Breast epithelium (tissue), 3 donors: Measurements from ENCODE around the gene CPNE4.

Experiments used
- POLR2A ChIP-seq: fragments of 450-650 bp; IDR thresholded peaks from one replicate; pipeline ENCODE4 v1.6.1; 2016; ENCODE audit warnings: antibody characterized with exemption, mild to moderate bottlenecking, moderate library complexity
- POLR2AphosphoS5 ChIP-seq, 3 donors: sonication (generic); formaldehyde crosslinking; IDR thresholded peaks; one replicate each; pipeline ENCODE4 v1.6.1; 2017; ENCODE audit warnings: antibody characterized with exemption in 3 of 3
- TF ChIP-seq, protein P1 (sequence below), 3 donors: fragments of 450-650 bp; IDR thresholded peaks; one replicate each; pipeline ENCODE4 v1.5.1; 2016 to 2017; ENCODE audit warnings: antibody characterized with exemption in 3 of 3, mild to moderate bottlenecking in 3 of 3, moderate library complexity in 3 of 3

DNA sequence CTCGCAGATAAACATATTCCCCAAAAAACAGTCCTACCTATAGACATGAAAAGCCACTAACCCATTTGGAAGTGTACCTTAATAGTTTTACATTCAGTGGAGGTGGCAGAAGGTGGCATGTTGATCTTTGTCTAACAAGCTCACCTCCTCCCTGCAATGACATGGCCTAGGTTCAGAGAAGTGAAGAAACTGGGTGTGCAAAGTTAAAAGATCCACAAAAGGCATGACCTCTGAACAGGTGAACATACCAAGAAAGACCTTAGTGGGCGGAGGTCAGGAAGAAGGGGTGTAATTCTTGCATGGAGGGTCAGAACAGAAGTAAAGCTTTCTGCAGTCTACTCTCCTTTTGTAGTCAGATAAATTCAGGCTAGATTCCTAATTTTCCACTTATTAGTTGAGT, 532.9 kb downstream of the CPNE4 start:
- no peak for TF ChIP-seq POLR2A
- TF ChIP-seq, protein P1, sequence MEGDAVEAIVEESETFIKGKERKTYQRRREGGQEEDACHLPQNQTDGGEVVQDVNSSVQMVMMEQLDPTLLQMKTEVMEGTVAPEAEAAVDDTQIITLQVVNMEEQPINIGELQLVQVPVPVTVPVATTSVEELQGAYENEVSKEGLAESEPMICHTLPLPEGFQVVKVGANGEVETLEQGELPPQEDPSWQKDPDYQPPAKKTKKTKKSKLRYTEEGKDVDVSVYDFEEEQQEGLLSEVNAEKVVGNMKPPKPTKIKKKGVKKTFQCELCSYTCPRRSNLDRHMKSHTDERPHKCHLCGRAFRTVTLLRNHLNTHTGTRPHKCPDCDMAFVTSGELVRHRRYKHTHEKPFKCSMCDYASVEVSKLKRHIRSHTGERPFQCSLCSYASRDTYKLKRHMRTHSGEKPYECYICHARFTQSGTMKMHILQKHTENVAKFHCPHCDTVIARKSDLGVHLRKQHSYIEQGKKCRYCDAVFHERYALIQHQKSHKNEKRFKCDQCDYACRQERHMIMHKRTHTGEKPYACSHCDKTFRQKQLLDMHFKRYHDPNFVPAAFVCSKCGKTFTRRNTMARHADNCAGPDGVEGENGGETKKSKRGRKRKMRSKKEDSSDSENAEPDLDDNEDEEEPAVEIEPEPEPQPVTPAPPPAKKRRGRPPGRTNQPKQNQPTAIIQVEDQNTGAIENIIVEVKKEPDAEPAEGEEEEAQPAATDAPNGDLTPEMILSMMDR (IDR thresholded peaks at IDR 0.05), result no peak
- no peak for TF ChIP-seq POLR2AphosphoS5 (IDR thresholded peaks at IDR 0.05)
